ENCODE results near the gene MYCBP. TPM values are rescaled to one million over a fixed set of nuclear protein-coding genes. Genes with fewer than 3 reads are reported as not detected.
"Not testable (repeated sequence)": the region's sequence is repeated elsewhere in the genome, so short reads cannot be mapped to it uniquely, and the experiment has no call there.

Gene MYCBP
- total RNA-seq, 1 donor from 2014 or later, result 28.9 TPM

DNA sequence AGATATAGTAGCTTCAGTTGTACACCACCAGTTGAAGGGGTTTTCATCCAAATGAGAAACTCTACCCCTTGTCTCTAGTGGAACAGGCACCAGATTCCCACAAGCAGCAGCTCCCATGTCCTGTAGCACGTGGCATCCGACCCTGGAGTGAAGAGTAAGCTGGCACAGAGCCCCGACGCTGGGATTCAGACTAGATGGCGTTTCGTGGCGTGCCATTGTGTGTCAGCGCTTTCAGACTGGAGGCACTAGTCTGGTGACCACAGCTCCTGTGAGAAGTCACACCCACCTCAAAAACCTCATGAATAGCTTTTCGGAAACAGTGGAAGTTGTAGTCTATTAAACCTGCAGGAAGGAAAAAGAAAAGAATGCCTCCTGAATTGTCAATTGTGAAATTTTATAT lies 33.8 kb downstream of the MYCBP start:
- no peaks in the 10 kb centered on the region for H3K27me3 Mint-ChIP-seq (ENCODE audit: low read depth, unreplicated experiment)
- no peak overlapping the region for H3K4me2 ChIP-seq (ENCODE audit: low read length)
- no peak overlapping the region for H3K4me3 Mint-ChIP-seq (ENCODE audit: unreplicated experiment)
- no peak overlapping the region for H3K9ac ChIP-seq (ENCODE audit: low read length)
- no peak overlapping the region for H3K4me3 ChIP-seq (ENCODE audit: insufficient read depth, low read depth, low read length)
- no peak for DNase-seq (ENCODE audit: low read depth)
- H3K79me2 ChIP-seq (ENCODE audit: insufficient read depth, low read length), result no peaks in the 10 kb centered on the region
- H3K9me3 Mint-ChIP-seq (ENCODE audit: unreplicated experiment), result no peaks in the 10 kb centered on the region
- no peaks in the 10 kb centered on the region for H3K9me3 ChIP-seq (ENCODE audit: insufficient read depth, low read depth, low read length)
- peaks cover 17% of the 10 kb centered on the region for H4K20me1 ChIP-seq (ENCODE audit: insufficient read depth, low read length)
- no peak for FAIRE-seq
- no peaks in the 10 kb centered on the region for H3K4me1 ChIP-seq (ENCODE audit: insufficient read depth, low read length)
- H2AFZ ChIP-seq (ENCODE audit: low read depth, low read length), result no peak overlapping the region
- H3K4me1 Mint-ChIP-seq (ENCODE audit: low read depth, unreplicated experiment), result peaks cover 1% of the 10 kb centered on the region
- H3K27ac ChIP-seq (ENCODE audit: low read depth, low read length), result no peak overlapping the region
- peaks cover 18% of the 10 kb centered on the region for H3K36me3 ChIP-seq (ENCODE audit: insufficient read depth, low read length)
- H3K36me3 Mint-ChIP-seq (ENCODE audit: low read depth, unreplicated experiment), result peaks cover 2% of the 10 kb centered on the region
- TF ChIP-seq, protein P1, sequence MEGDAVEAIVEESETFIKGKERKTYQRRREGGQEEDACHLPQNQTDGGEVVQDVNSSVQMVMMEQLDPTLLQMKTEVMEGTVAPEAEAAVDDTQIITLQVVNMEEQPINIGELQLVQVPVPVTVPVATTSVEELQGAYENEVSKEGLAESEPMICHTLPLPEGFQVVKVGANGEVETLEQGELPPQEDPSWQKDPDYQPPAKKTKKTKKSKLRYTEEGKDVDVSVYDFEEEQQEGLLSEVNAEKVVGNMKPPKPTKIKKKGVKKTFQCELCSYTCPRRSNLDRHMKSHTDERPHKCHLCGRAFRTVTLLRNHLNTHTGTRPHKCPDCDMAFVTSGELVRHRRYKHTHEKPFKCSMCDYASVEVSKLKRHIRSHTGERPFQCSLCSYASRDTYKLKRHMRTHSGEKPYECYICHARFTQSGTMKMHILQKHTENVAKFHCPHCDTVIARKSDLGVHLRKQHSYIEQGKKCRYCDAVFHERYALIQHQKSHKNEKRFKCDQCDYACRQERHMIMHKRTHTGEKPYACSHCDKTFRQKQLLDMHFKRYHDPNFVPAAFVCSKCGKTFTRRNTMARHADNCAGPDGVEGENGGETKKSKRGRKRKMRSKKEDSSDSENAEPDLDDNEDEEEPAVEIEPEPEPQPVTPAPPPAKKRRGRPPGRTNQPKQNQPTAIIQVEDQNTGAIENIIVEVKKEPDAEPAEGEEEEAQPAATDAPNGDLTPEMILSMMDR (IDR thresholded peaks at IDR 0.05; ENCODE audit: insufficient read depth, low read depth, low read length), result no peak
- no peak for TF ChIP-seq EZH2 (IDR thresholded peaks at IDR 0.05; ENCODE audit: insufficient read depth, low read length)
- H3K27ac Mint-ChIP-seq (ENCODE audit: unreplicated experiment), result no peak overlapping the region
- no peaks in the 10 kb centered on the region for H3K27me3 ChIP-seq (ENCODE audit: insufficient read depth, low read length)

GRCh38 chr1:38836316-38836715 lies 36.8 kb downstream of the MYCBP start:
- not testable (repeated sequence) for H3K27ac Mint-ChIP-seq (ENCODE audit: unreplicated experiment); H3K4me1 Mint-ChIP-seq (ENCODE audit: low read depth, unreplicated experiment); H3K36me3 Mint-ChIP-seq (ENCODE audit: low read depth, unreplicated experiment); H3K9ac ChIP-seq (ENCODE audit: low read length); H3K27ac ChIP-seq (ENCODE audit: low read depth, low read length); H2AFZ ChIP-seq (ENCODE audit: low read depth, low read length); H3K4me1 ChIP-seq (ENCODE audit: insufficient read depth, low read length); DNase-seq (ENCODE audit: low read depth); H3K4me3 ChIP-seq (ENCODE audit: insufficient read depth, low read depth, low read length); H3K27me3 Mint-ChIP-seq (ENCODE audit: low read depth, unreplicated experiment); H3K79me2 ChIP-seq (ENCODE audit: insufficient read depth, low read length); H3K9me3 ChIP-seq (ENCODE audit: insufficient read depth, low read depth, low read length); H3K9me3 Mint-ChIP-seq (ENCODE audit: unreplicated experiment); H3K4me3 Mint-ChIP-seq (ENCODE audit: unreplicated experiment); FAIRE-seq; H3K4me2 ChIP-seq (ENCODE audit: low read length); H3K27me3 ChIP-seq (ENCODE audit: insufficient read depth, low read length); H4K20me1 ChIP-seq (ENCODE audit: insufficient read depth, low read length)
- H3K36me3 ChIP-seq (ENCODE audit: insufficient read depth, low read length), result peaks cover 14% of the 10 kb centered on the region

DNA sequence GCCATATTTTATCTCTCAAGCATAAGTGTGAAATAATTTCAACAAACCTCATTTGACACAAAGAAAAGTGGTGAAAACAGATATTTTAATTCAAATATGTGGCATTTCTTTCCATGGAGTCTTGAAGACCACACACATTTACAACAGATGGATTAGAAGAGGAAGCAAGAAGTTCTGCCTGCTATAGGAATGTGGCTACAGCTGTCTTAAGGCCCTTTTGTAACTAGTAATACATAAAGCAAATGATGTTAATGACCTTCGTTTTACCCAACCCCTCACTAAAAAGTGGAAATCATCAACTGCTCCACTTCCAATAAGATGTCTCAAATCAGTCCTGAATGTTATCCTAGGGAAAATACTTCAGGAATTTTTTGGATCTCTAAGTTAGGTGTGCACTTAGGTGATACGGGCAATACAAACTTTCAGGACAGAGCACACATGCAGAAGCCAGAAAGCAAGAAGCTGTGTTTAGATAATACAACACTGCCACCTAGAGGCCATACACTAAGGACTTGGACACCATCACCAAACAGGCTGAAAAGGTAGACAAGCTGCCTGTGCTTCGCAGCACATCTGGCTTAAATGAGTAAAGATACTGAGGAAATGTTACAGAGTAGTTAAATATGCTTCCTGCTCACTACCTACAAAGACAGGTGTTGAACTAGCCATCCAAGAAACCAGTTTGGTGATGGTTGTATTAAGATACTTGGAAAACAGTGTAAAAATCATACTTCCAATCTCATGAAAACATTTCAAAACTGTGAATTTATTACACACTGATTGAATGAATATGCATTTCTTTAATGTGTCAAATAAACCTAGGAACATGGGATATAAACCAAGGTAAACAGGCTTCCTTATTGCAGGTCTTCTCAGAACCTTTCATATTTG lies 38.0 kb downstream of the MYCBP start:
- H3K4me3 Mint-ChIP-seq (ENCODE audit: unreplicated experiment), result no peak overlapping the region
- H3K79me2 ChIP-seq (ENCODE audit: insufficient read depth, low read length), result no peaks in the 10 kb centered on the region
- TF ChIP-seq, protein P1 (IDR thresholded peaks at IDR 0.05; ENCODE audit: insufficient read depth, low read depth, low read length), result peak; percentile 90
- no peak for TF ChIP-seq EZH2 (IDR thresholded peaks at IDR 0.05; ENCODE audit: insufficient read depth, low read length)
- no peak overlapping the region for H3K27ac Mint-ChIP-seq (ENCODE audit: unreplicated experiment)
- H3K4me1 ChIP-seq (ENCODE audit: insufficient read depth, low read length), result no peaks in the 10 kb centered on the region
- peaks cover 9% of the 10 kb centered on the region for H3K4me1 Mint-ChIP-seq (ENCODE audit: low read depth, unreplicated experiment)
- H3K9ac ChIP-seq (ENCODE audit: low read length), result no peak overlapping the region
- peaks cover 2% of the 10 kb centered on the region for H3K36me3 Mint-ChIP-seq (ENCODE audit: low read depth, unreplicated experiment)
- no peaks in the 10 kb centered on the region for H3K27me3 ChIP-seq (ENCODE audit: insufficient read depth, low read length)
- H2AFZ ChIP-seq (ENCODE audit: low read depth, low read length), result no peak overlapping the region
- peaks cover 6% of the 10 kb centered on the region for H3K27me3 Mint-ChIP-seq (ENCODE audit: low read depth, unreplicated experiment)
- H3K4me2 ChIP-seq (ENCODE audit: low read length), result no peak overlapping the region
- no peaks in the 10 kb centered on the region for H3K9me3 ChIP-seq (ENCODE audit: insufficient read depth, low read depth, low read length)
- peaks cover 3% of the 10 kb centered on the region for H3K9me3 Mint-ChIP-seq (ENCODE audit: unreplicated experiment)
- peaks cover 3% of the 10 kb centered on the region for H4K20me1 ChIP-seq (ENCODE audit: insufficient read depth, low read length)
- no peak overlapping the region for H3K4me3 ChIP-seq (ENCODE audit: insufficient read depth, low read depth, low read length)
- H3K36me3 ChIP-seq (ENCODE audit: insufficient read depth, low read length), result peaks cover 11% of the 10 kb centered on the region
- FAIRE-seq, result peak; percentile 93
- peak; percentile 67 for DNase-seq (ENCODE audit: low read depth)
- no peak overlapping the region for H3K27ac ChIP-seq (ENCODE audit: low read depth, low read length)

All from astrocyte (in vitro differentiated cells and primary cell).